Renal pelvis (tissue), 4 donors: ENCODE results near the gene HPRT1. TPM values are rescaled to one million over a fixed set of nuclear protein-coding genes. Genes with fewer than 3 reads are reported as not detected.

Experiments
- DNase-seq: peaks from one replicate; pipeline ENCODE4 v3.0.0-alpha.2; 2013
- polyA plus RNA-seq, 3 donors: library from polyadenylated mRNA; unstranded; fragments of 120-200 nt; gene quantifications; one replicate each; pipeline ENCODE4 v1.2.1, GENCODE V29; 2013; ENCODE audit not compliant: insufficient read length in 3 of 3

HPRT1 gene
- polyA plus RNA-seq, 3 donors = 37.0 to 42.0 (median 39.7) TPM

DNA sequence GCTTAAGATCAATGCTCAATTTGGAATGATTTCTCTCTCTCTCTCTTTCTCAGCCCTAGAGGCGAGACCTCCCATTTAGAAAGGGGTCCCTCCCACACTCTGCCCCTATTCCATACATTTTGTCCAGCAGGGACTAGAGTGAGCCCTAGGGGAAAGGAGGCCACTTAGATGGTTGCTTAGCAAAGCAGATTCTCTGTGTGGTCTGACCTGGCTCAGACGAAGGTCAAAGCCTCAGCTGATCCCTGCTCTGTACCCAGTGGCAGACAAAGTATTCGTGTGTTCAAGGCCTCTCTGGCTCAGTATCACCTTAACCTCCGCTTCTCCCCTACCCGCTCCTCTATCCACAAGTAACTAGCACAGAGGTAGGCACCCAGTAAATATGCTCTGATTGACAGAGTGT is 78.4 kb downstream of the HPRT1 start:
- no peak for DNase-seq

GRCh38 chrX:134541906-134542305 is 81.9 kb downstream of the HPRT1 start:
- no peak for DNase-seq

DNA sequence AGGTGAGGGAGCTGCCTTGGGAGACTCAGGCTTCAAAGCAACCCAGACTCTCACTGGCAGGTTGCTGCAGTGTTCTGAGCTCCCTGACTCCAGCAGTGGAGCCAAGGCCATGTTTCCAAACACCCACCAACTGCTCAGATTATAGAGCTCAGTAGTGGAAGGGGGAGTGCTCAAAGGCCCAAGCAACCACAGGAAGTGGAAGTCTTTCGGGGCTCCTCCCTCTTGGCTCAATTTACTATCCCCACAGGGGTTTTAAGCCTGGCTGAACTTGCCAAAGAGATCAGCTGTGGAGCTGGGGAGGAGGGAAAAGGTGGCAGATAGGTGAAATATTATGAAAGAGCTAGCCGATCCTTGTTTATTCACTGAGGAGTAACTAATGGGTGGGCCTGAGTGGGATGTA is 82.5 kb downstream of the HPRT1 start:
- DNase-seq = no peak

DNA sequence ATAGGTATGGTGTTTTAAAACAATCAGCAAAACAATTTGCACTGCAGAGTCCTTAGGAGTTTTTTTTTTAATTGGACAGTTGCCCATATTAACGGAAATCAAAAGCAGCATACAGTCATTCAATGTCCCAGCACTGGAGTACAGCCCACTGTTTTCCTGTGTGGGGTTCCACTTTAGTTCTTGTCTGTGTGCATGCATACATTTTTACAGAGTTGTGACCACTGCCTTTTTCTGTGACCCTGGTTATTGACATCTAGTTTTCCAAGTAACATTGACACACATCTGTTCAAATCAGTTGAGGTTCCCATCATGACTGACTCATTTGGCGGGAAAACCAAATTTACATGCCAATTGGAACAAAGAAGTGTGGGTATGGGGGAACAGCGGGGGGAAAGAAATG is 83.3 kb downstream of the HPRT1 start:
- DNase-seq = no peak

DNA sequence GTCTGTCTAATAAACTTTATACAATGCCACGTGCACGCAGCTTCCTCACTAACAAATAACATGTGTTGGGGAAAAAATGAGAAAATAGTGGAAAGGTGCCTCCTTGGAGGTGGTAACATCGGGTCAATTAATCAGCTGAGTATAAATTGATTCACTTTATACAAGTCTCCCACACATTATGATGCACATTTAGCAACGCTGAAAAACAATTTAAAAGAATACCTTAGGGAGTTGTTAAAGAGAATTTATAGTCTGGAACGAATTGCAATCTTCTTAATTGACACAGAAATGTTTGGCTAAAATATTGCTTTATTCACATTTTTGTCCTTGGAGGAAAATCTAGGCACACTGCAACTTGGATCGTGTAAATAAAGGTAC is 84.2 kb downstream of the HPRT1 start:
- DNase-seq = no peak

- no peak for DNase-seq
Measured at GRCh38 chrX:134544513-134545151, 84.7 kb downstream of the HPRT1 start.

DNA sequence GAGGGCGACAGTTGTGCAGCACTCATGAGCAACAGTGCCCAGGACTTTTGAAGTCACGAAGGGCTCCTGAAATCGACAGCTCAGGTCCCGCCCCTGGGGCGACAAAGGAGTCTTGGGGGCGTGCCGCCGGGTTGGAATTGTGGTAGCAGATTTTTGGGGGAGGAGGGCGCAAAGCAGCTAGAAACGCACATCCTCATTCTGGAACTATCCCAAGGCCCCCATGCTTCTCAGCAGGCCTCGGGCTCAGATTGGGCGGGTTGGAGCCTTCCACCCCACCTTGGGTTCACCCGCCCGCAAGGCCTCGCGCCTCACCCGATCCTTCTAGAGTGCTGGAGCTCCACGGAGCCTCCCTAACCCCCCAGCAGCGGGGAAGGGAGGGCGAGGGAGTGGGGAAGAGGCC is 85.5 kb downstream of the HPRT1 start:
- no peak for DNase-seq

GRCh38 chrX:134546187-134546586 is 86.2 kb downstream of the HPRT1 start:
- DNase-seq = no peak

GRCh38 chrX:134547047-134547679 is 87.2 kb downstream of the HPRT1 start:
- no peak for DNase-seq

GRCh38 chrX:134548257-134549201 is 88.6 kb downstream of the HPRT1 start:
- DNase-seq = no peak

Other genes starting within 250 kb of the HPRT1 start
- gene CCDC160, start 223.0 kb upstream of the HPRT1 start, polyA plus RNA-seq = 10 to 100 TPM in 2 of 3 donors, 1 to 10 TPM in 1; 8.4 to 11.7 (median 10.6) TPM
- gene PHF6, start 86.9 kb upstream of the HPRT1 start, polyA plus RNA-seq = 10 to 100 TPM; 50.8 to 51.7 (median 51.0) TPM
- gene PLAC1, start 198.3 kb downstream of the HPRT1 start, polyA plus RNA-seq = 1 to 10 TPM; 4.6 to 7.0 (median 6.6) TPM